GM10266 (cell line): ENCODE results near the gene ABCC6.
"Not testable (repeated sequence)": the region's sequence is repeated elsewhere in the genome, so short reads cannot be mapped to it uniquely, and the experiment has no call there.

Source experiments
- DNase-seq: peaks from one replicate; pipeline ENCODE4 v3.0.0; 2012; ENCODE audit errors: extremely low spot score
- TF ChIP-seq, protein P1 (sequence below): IDR thresholded peaks from 2 replicates; pipeline ENCODE4 v1.5.1; 2012; ENCODE audit warnings: mild to moderate bottlenecking, low read depth; ENCODE audit not compliant: control insufficient read depth, insufficient read depth; ENCODE audit errors: missing control alignments

Gene ABCC6

DNA sequence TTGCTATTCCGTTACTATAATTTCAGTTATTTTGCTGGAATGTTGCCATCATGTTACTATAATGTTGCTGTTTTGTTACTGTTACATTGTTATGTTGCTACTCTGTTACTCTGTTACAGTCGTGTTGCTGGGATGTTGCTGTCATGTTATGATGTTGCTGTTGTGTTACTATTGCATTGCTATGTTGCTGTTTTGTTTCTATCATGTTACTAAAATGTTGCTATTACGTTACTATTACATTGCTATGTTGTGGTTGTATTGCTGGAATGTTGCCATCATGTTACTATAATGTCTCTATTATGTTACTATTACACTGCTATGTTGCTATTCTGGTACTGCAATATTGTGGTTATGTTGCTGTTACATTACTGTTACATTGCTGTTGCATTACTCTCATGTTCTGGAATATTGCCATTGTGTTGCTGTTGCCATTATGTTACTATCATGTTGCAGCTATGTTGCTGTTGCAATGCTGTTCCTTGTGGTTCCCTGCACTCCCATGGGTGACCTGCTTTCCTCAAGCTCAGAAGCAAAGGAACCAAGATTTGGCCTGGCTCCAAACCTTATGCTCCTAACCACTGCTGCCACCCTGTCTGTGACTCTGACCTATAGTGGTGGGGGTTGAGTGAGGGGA, 64.4 kb downstream of the ABCC6 start:
- TF ChIP-seq, protein P1, sequence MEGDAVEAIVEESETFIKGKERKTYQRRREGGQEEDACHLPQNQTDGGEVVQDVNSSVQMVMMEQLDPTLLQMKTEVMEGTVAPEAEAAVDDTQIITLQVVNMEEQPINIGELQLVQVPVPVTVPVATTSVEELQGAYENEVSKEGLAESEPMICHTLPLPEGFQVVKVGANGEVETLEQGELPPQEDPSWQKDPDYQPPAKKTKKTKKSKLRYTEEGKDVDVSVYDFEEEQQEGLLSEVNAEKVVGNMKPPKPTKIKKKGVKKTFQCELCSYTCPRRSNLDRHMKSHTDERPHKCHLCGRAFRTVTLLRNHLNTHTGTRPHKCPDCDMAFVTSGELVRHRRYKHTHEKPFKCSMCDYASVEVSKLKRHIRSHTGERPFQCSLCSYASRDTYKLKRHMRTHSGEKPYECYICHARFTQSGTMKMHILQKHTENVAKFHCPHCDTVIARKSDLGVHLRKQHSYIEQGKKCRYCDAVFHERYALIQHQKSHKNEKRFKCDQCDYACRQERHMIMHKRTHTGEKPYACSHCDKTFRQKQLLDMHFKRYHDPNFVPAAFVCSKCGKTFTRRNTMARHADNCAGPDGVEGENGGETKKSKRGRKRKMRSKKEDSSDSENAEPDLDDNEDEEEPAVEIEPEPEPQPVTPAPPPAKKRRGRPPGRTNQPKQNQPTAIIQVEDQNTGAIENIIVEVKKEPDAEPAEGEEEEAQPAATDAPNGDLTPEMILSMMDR = no peak

DNA sequence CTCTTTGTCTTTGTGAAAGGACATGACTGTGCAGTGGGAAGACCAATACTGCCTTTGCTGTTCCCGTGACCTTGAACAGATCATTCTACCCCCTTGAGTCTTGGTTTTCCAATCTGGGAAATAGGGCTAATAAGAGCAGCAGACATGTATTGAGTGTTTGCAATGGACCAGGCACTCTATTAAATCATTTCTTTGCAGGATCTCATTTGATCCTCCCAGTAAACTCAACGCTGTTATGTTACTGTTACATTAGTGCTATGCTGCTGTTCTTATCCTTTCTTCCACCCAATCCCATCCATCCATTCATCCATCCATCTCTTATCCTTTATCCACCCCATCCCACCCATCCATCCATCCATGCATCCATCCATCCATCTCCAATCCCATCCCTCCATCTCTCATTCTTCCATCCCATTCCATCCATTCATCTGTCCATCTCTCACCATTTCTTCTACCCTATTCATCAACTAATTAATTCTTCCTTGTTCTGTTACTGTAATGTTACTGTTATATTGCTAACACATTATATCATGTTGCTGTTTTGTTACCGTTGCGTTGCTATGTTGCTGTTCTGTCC, 65.1 kb downstream of the ABCC6 start:
- DNase-seq = no peak
- TF ChIP-seq, protein P1 = no peak

More for the DNA sequence above, 64.4 kb downstream of the ABCC6 start:
- no peak for DNase-seq

DNA sequence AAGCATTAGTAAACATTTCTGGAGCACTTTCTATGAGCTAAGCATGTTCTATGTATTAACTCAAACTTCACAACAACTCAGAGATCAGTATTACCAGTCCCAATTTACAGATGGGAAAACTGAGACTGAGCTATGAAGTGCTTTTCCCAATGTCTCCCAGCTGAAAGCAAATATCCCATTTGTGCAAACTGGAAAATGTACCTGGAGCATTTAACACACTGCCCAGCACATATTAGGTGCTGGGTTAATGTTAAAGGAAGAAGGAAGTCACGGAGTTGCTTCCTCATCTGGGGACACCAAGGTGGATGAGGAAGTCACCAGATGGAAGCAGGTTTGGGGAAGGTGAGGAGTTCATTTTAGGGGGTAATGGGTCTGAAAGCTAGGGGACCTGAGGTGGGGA, 66.1 kb downstream of the ABCC6 start:
- TF ChIP-seq, protein P1 = no peak
- DNase-seq = no peak

DNA sequence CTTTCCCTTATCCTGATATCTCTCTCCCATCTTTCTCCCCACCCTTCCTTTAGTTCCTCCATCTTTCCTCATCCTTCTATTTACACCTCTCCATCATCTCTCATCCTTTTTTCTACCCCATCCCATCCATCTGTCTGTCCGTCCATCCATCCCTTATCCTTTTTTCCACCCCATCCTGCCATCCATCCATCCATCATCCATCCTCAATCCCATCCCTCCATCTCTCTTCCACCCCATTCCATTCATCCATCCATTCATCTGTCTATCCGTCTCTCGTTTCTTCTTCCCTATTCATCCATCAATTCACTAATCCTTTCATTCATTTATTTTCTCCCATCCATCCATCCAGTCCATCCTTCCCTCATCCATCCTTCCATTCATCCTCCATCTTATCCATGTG, 68.1 kb downstream of the ABCC6 start:
- TF ChIP-seq, protein P1 = no peak
- DNase-seq = no peak

DNA sequence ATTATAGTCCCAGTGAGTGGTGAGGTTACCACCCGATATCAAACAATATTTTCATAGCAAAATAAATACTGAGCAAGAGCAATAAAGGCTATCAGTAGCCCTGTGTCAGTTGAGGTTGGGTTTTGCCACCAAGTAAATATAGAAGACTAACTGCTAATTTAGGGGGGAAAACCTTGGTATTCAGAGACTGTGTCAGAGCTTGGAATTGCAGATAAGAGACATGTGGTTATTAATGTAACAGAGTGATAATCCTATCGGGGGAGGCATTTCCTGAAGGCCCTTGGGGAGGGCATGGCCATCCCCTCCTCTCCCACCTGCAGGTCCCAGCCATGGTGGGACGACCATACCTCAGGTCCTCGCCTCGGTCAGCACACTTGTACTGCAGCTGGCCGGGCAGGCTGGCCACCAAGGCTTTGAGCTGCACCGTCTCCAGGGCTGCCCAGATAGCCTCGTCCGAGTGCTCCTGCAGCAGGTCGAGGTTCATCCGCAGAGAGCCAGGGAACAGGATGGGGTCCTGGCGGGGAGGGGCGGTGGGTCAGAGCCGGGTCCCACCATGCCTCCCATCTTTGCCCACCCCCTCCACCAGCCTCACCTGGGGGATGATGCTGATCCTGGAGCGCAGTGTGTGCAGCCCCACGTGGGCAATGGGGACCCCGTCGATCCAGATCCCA, 68.9 kb downstream of the ABCC6 start:
- TF ChIP-seq, protein P1 = no peak
- DNase-seq = no peak

DNA sequence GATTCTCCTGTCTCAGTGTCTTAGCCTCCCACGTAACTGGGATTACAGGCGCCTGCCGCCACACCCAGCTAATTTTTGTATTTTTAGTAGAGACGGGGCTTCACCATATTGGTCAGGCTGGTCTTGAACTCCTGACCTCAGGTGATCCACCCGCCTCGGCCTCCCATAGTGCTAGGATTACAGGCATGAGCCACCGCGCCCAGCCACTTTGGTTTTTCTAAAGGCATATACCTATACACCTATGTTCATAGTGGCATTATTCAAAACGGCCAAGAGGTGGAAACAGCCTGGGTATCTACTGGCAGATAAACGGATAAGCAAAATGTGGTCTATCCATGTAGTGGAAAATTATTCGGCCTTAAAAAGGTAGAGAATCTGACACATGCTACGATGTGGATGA, 70.3 kb downstream of the ABCC6 start:
- DNase-seq = not testable (repeated sequence)

DNA sequence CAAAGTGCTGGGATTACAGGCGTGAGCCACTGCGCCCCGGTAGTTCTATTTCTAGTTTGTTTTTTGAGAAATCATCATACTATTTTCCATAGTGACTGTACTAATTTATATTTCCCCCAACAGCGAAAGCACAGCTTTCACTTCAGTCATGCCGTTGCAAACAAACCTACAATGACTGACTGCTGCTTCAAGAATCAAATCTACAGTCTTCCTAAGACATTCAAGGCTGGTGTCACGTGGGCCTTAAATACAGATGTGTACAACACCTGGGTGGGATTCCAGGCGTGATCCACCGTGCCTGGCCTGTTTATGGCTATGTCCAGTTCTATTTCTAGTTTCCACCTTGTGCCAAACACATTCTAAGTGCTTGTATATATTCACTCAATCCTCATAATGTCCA, 72.0 kb downstream of the ABCC6 start:
- TF ChIP-seq, protein P1 = no peak

More for the DNA sequence above, 72.0 kb downstream of the ABCC6 start:
- DNase-seq = no peak
